Thoracic aorta (tissue), 2 donors: ENCODE results near the gene CASS4. TPM values are rescaled to one million over a fixed set of nuclear protein-coding genes. Genes with fewer than 3 reads are reported as not detected.
"Not testable (repeated sequence)": the region's sequence is repeated elsewhere in the genome, so short reads cannot be mapped to it uniquely, and the experiment has no call there.

Experiments used
- ATAC-seq: fragments of 150-250 bp; one replicate; pipeline ENCODE4 v1.8.0; 2017; ENCODE audit warnings: low read depth; ENCODE audit not compliant: insufficient number of reproducible peaks, low FRiP score
- DNase-seq: peaks from one replicate; pipeline ENCODE4 v3.0.0-alpha.2; 2020; ENCODE audit warnings: low spot score
- H3K27ac ChIP-seq, 2 donors: fragments of 200-600 bp; sonication (generic); 1 replicate in 1 of 2; 2 replicates in 1 of 2; pipeline ENCODE4 v1.5.1; 2016; ENCODE audit warnings: mild to moderate bottlenecking in 2 of 2, moderate library complexity in 2 of 2
- H3K27me3 ChIP-seq: fragments of 200-600 bp; sonication (generic); replicated peaks from 2 replicates; pipeline ENCODE4 v1.6.0; 2016; ENCODE audit warnings: mild to moderate bottlenecking; ENCODE audit not compliant: insufficient read depth
- H3K36me3 ChIP-seq: fragments of 200-600 bp; sonication (generic); one replicate; pipeline ENCODE4 v1.5.1; 2016
- H3K4me1 ChIP-seq, 2 donors: fragments of 200-600 bp; sonication (generic); 1 replicate in 1 of 2; 2 replicates in 1 of 2; pipeline versions ENCODE4 v1.5.1 to v1.6.0; 2016; ENCODE audit warnings: low read depth in 2 of 2, mild to moderate bottlenecking in 1 of 2; ENCODE audit not compliant: control insufficient read depth in 1 of 2
- H3K4me3 ChIP-seq: fragments of 200-600 bp; sonication (generic); 2 replicates; pipeline ENCODE4 v1.5.1; 2016; ENCODE audit warnings: mild to moderate bottlenecking
- H3K9me3 ChIP-seq: fragments of 200-600 bp; sonication (generic); 2 replicates; pipeline ENCODE4 v1.5.1; 2016
- total RNA-seq, 2 donors: library from RNA; depleted of rRNA; stranded (reverse); fragments of >200 nt; gene quantifications; one replicate each; pipeline versions ENCODE4 v1.1.0 to v1.2.3, GENCODE V29; 2016
- TF ChIP-seq, protein P1 (sequence below): fragments of 200-600 bp; sonication (generic); IDR thresholded peaks from one replicate; pipeline ENCODE4 v1.5.1; 2019; ENCODE audit warnings: antibody characterized with exemption

The CASS4 gene
- total RNA-seq, 2 donors from 2014 or later = 3.0 to 3.1 TPM

DNA sequence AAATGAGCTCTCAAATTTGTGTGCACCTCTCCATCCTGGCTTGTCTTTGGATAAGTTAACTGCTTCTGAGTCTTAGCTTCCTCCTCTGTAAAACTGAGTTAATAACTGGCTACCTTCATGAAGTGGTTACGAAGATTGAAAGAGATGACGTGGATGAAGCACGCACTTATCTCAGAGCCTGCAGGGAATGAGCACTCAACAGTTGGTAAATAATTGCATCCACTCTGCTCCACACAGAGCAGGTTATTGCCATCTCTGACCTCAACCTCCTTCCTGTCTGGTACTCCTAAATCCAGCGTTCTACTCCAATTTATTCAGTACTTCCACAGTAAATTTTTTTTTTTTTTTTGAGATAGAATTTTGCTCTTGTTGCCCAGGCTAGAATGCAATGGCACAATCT, 26.9 kb upstream of the CASS4 start:
- ATAC-seq (no peak), DNase-seq (no peak)
- no peaks in the 10 kb centered on the region for H3K9me3 ChIP-seq
- no peak overlapping the region for H3K4me3 ChIP-seq
- no peaks in the 10 kb centered on the region for H3K36me3 ChIP-seq
- no peak overlapping the region for H3K27ac ChIP-seq
- peaks cover 7% of the 10 kb centered on the region in 2 donors for H3K4me1 ChIP-seq
- H3K27me3 ChIP-seq = no peaks in the 10 kb centered on the region
- TF ChIP-seq, protein P1, sequence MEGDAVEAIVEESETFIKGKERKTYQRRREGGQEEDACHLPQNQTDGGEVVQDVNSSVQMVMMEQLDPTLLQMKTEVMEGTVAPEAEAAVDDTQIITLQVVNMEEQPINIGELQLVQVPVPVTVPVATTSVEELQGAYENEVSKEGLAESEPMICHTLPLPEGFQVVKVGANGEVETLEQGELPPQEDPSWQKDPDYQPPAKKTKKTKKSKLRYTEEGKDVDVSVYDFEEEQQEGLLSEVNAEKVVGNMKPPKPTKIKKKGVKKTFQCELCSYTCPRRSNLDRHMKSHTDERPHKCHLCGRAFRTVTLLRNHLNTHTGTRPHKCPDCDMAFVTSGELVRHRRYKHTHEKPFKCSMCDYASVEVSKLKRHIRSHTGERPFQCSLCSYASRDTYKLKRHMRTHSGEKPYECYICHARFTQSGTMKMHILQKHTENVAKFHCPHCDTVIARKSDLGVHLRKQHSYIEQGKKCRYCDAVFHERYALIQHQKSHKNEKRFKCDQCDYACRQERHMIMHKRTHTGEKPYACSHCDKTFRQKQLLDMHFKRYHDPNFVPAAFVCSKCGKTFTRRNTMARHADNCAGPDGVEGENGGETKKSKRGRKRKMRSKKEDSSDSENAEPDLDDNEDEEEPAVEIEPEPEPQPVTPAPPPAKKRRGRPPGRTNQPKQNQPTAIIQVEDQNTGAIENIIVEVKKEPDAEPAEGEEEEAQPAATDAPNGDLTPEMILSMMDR = no peak

DNA sequence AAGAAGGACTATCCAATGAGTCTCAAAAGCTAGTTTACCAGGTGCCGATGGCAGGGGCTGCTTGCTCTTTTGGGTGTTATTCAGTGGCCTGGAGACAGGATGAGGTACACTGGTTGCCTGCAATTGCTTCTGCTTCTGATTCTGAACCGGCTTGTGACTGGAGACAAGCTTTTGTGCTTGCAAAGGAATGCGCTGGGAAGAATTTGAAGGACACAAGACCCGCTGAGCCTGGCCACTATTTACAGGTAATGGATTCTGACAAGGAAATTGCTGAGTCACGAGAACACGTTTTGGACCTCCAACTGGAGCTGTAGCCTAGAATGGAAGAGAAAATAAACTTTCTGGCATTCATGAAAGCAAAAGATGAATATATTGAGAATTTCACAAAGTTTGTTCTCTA, 25.8 kb upstream of the CASS4 start:
- no peak overlapping the region for H3K4me3 ChIP-seq
- H3K27me3 ChIP-seq = no peaks in the 10 kb centered on the region
- DNase-seq (no peak), ATAC-seq (no peak)
- TF ChIP-seq, protein P1 = no peak
- H3K27ac ChIP-seq = no peak overlapping the region
- no peaks in the 10 kb centered on the region for H3K9me3 ChIP-seq
- H3K4me1 ChIP-seq = peaks cover 0 to 4% of the 10 kb centered on the region in 2 donors
- no peaks in the 10 kb centered on the region for H3K36me3 ChIP-seq

DNA sequence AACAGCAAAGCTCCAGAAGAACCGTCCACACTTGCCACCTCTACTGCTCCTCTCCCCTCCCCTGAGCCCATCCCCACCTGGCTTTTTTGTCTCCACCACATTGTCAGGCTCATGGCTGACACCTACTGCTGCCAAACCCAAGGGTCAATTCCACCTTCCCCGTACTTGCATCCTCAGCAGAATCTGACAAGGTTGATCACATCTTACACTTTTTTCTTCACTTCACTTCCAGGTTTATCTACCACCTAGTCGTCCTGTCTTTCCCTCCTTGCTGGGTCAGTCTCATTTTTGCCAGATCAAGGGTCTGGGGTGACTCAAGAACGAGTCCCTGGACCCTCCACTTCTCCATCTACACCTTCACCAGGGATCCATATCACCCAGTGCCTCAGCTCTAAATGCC, 23.2 kb upstream of the CASS4 start:
- TF ChIP-seq, protein P1 = no peak
- Histone ChIP-seq H3K9me3 (no peaks in the 10 kb centered on the region), H3K4me1 (peaks cover 9 to 17% of the 10 kb centered on the region in 2 donors), H3K36me3 (no peaks in the 10 kb centered on the region), H3K27me3 (no peaks in the 10 kb centered on the region), H3K4me3 (no peak overlapping the region), H3K27ac (no peak overlapping the region)
- ATAC-seq (no peak), DNase-seq (no peak)

DNA sequence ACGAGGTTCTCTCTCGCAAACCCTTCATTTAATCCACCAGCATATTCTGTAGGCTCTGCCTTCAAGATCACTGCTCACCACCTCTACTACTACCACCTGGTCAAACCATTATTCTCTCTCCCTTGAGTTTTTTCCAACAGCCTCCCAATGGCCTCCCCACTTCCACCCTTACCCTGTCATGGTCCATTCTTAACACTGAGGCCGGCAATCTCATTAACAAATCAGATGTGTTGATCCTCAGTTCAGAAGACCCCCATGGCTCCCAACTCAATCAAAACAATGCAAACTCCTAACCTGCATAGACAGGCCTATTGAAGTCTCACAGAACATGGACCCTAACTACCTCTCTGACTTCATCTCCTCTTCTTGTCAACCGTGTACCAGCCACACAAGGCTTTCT, 22.3 kb upstream of the CASS4 start:
- DNase-seq = no peak
- Histone ChIP-seq H3K4me1 (peaks cover 14 to 20% of the 10 kb centered on the region in 2 donors), H3K4me3 (no peak overlapping the region), H3K27me3 (no peaks in the 10 kb centered on the region), H3K9me3 (no peaks in the 10 kb centered on the region), H3K27ac (no peak overlapping the region), H3K36me3 (no peaks in the 10 kb centered on the region)
- ATAC-seq = no peak
- TF ChIP-seq, protein P1 = no peak

DNA sequence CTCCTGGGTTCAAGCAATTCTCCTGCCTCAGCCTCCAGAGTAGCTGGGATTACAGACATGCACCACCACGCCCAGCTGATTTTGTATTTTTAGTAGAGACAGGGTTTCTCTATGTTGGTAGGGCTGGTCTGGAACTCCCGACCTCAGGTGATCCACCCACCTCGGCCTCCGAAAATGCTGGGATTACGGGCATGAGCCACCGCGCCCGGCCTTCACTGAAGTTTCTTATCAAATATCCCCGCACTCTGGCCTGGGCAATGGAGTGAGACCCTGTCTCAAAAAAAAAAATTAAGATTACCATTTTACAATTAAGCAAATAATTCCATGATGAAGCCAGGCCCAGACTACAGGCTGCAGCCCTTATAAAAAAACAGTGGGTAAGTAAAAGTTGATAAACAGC, 21.7 kb upstream of the CASS4 start:
- H3K36me3 ChIP-seq, H3K27me3 ChIP-seq, H3K9me3 ChIP-seq, DNase-seq, ATAC-seq, H3K4me3 ChIP-seq, H3K27ac ChIP-seq: not testable (repeated sequence)
- peaks cover 14 to 20% of the 10 kb centered on the region in 2 donors for H3K4me1 ChIP-seq

DNA sequence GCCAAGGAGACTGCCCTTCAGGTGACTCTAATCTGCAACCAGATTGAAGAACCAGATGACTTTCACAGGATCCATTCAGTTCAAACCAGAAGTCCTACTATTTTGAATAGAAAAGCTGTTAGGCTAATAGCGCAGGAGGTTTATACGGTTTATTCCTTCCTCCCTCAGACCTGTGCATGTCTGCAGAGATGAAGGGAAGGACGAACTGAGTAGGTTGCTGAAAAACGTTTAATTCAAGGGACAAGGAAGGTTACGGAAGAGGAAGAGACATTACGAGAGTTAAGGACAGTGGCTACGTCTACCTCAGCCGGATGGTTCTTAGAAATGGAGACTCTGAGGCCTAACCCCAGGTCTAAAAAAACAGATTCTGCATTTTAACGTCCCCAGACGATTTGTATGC, 21.0 kb upstream of the CASS4 start:
- ATAC-seq (no peak), DNase-seq (no peak)
- Histone ChIP-seq H3K27ac (no peak overlapping the region), H3K4me1 (peaks cover 14 to 20% of the 10 kb centered on the region in 2 donors), H3K27me3 (no peaks in the 10 kb centered on the region), H3K36me3 (no peaks in the 10 kb centered on the region), H3K4me3 (peak overlapping the region; percentile 84), H3K9me3 (no peaks in the 10 kb centered on the region)
- TF ChIP-seq, protein P1 = no peak
